HL-60 (cell line): ENCODE data around the gene AFF2.

ENCODE experiments used
- CTCF ChIP-seq: IDR thresholded peaks from one replicate; pipeline ENCODE4 v1.5.1; 2011; ENCODE audit warnings: low read length, control low read depth, inconsistent platforms; ENCODE audit not compliant: insufficient read depth
- GABPA ChIP-seq: IDR thresholded peaks from 2 replicates; pipeline ENCODE4 v1.6.1; 2012; ENCODE audit warnings: low read depth
- POLR2AphosphoS5 ChIP-seq: IDR thresholded peaks from 2 replicates; pipeline ENCODE4 v1.6.1; 2012; ENCODE audit warnings: low read depth
- REST ChIP-seq: IDR thresholded peaks from 2 replicates; pipeline ENCODE4 v1.6.1; 2012; ENCODE audit warnings: low read depth; ENCODE audit not compliant: insufficient replicate concordance
- SPI1 ChIP-seq: IDR thresholded peaks from 2 replicates; pipeline ENCODE4 v1.6.1; 2012; ENCODE audit warnings: low read depth, mild to moderate bottlenecking, borderline replicate concordance

- TF ChIP-seq CTCF = no peak
- no peak for TF ChIP-seq POLR2AphosphoS5
- TF ChIP-seq REST = no peak
- TF ChIP-seq GABPA = no peak
- no peak for TF ChIP-seq SPI1
Observed at GRCh38 chrX:148552775-148553174, 52.4 kb downstream of the AFF2 start.
